Activated CD4-positive, alpha-beta memory T cell treated with anti-CD3 and anti-CD28 coated beads, Interleukin-2, amount 10 ng/mL, durations not matched to agents 7 days and 5 days (primary cell): ENCODE data around the gene EEF2. TPM values are rescaled to one million over a fixed set of nuclear protein-coding genes. Genes with fewer than 3 reads are reported as not detected.

Source experiments
- CTCF ChIA-PET: fragments of 350-600 bp; sonication (Branson Sonifier 250); formaldehyde crosslinking; loops from one replicate; lab custom pipeline; 2021; ENCODE audit warnings: antibody characterized with exemption, inconsistent platforms; lab: Charles Lee
- POLR2A ChIA-PET: fragments of 350-600 bp; sonication (Branson Sonifier 250); formaldehyde crosslinking; loops from one replicate; lab custom pipeline; 2021; ENCODE audit warnings: antibody characterized with exemption; lab: Charles Lee
- DNase-seq: peaks from one replicate; pipeline ENCODE4 v3.0.0-alpha.2; 2020
- H3K27ac Mint-ChIP-seq: one replicate; pipeline ENCODE4 v1.8.0; 2021; ENCODE audit warnings: mild to moderate bottlenecking, mixed read lengths
- H3K27me3 Mint-ChIP-seq: one replicate; pipeline ENCODE4 v1.8.0; 2021; ENCODE audit warnings: mixed read lengths
- H3K36me3 Mint-ChIP-seq: one replicate; pipeline ENCODE4 v1.8.0; 2021; ENCODE audit warnings: low read depth, mixed read lengths
- H3K4me1 Mint-ChIP-seq: one replicate; pipeline ENCODE4 v1.8.0; 2021; ENCODE audit warnings: mixed read lengths
- H3K4me3 Mint-ChIP-seq: one replicate; pipeline ENCODE4 v1.8.0; 2021; ENCODE audit warnings: mild to moderate bottlenecking, mixed read lengths
- H3K9me3 Mint-ChIP-seq: one replicate; pipeline ENCODE4 v1.8.0; 2021; ENCODE audit warnings: mixed read lengths
- total RNA-seq, 2 experiments: library from RNA; stranded (reverse); gene quantifications; one replicate each; pipeline ENCODE4 v1.2.3, GENCODE V29; 2021

EEF2 gene
- total RNA-seq, 2 experiments from 2014 or later: 1,543 to 1,592 TPM

DNA sequence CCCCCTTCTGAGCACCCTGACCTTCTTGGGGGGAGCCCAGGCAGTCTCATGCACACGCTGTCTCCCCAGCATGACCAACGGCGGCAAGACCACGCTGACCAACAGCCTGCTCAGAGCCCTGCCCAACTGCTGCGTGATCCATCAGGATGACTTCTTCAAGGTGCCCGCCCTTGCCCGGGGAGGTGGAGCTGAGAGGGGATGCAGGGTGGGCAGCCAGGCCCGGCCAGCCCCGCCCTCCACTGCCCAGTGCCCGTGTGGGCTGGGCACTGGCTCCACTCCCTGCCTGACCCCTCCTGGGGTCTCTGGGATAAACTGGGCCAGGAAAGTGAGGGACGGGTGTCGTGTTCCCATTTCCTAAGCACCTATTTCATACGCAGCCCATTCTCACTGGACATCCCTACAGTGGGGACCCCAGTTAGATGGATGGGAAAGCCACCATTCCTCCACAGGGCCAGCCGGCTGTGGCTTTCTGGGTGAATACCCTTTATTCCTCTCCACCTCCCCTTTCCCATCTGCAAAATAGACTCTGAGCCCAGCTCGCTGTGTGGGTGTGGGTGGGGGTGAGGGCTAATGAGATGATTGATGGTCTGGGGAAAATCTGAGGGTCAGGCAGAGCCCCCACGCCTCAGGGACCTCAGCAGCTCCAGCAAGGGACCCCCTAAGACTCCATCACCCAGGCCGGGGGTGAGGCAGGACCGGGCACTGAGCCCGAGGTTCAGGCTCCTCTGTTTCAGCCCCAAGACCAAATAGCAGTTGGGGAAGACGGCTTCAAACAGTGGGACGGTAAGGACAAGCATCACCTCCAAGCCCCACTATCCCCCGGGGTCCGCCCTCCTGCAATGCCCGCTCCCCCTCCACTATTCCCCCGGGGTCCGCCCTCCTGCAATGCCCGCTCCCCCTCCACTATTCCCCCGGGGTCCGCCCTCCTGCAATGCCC lies 48.5 kb downstream of the EEF2 start:
- DNase-seq: no peak
- Mint-ChIP-seq H3K4me1 (no peaks in the 10 kb centered on the region), H3K36me3 (no peaks in the 10 kb centered on the region), H3K4me3 (no peak overlapping the region), H3K27me3 (peaks cover 10% of the 10 kb centered on the region), H3K27ac (no peak overlapping the region), H3K9me3 (no peaks in the 10 kb centered on the region)
- POLR2A ChIA-PET: no interaction called here
- CTCF ChIA-PET: no interaction called here

DNA sequence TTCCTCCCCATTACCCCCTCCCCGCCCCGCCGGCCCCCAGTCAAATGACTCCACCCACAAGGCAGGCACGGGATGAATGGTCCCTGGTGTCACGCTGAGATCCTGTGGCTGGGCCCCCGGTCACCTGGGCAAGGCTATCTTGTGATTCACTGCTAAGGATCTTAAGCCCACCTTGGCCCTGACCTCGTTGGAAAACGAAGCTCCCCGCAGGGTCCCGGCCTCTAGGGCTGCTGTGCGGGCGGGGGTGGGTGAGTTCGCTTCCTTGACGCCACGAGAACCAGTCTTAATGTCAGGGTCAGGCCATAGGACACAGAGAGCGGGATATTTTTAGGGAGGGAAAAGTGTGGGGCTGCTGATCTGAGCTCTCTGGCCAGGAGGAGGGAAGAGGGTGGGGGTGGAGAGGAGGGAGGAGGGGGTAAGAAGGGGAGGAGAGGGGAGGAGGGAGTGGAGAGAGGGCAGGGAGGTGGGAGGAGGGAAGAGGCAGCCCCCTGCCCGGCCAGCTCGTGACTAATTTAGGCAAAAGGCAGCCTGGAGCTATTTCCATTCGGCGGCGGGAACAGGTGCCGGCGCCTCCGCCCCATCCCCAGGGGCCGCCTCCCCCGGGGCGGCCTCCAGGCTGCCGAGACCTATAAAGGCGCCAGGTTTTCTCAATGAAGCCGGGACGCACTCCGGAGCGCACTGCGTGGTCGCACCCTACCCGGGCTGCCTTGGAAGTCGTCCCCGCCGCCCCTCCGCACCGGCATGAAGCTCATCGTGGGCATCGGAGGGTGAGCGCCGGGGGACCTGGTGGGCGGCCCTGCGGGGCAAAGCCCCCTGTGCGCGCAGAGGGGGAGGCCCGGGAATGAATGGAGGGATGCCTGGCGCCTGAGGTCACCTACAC lies 52.1 kb downstream of the EEF2 start, which contains the start of gene NMRK2:
Gene NMRK2, plus strand, starts transcription at position 139 of the 880 bp plus-strand sequence. Its CDS starts 603 bp downstream, at position 742.
- Mint-ChIP-seq H3K4me3 (no peak within 1 kb of the TSS), H3K4me1 (no peaks in the 10 kb centered on the region), H3K27ac (no peak within 1 kb of the TSS), H3K27me3 (peaks cover 15% of the 10 kb centered on the region), H3K9me3 (no peaks in the 10 kb centered on the region), H3K36me3 (no peaks in the 10 kb centered on the region)
- no peak for DNase-seq
- ChIA-PET CTCF (no interaction called here), POLR2A (no interaction called here)

DNA sequence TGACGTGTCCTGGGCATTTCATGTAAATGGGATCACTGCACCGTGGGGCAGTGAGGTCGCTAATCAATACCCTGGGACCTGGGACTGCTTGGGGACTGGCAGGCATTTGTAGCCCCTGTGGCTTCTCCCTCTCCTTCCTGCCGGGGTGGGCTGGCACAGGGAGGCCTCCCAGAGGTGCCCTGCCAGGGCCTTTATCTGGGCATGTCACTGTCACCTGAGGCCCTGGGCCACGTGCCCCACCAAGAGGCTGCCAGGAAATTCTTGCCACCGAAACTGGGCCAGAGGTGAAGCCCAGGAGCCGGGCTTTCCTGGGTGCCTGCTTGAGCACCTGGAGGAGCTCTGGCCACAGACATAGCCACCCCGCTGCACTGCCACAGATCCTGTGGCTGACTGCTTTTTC lies 54.2 kb downstream of the EEF2 start:
- no peaks in the 10 kb centered on the region for H3K4me1 Mint-ChIP-seq

More for the DNA sequence above, 54.2 kb downstream of the EEF2 start:
- Mint-ChIP-seq H3K36me3 (no peaks in the 10 kb centered on the region), H3K4me3 (no peak overlapping the region), H3K27ac (no peak overlapping the region), H3K27me3 (peaks cover 15% of the 10 kb centered on the region), H3K9me3 (no peaks in the 10 kb centered on the region)
- POLR2A ChIA-PET: no interaction called here
- no peak for DNase-seq
- CTCF ChIA-PET: no interaction called here

Other genes with a start within 250 kb of the EEF2 start
- gene APBA3, start 223.8 kb downstream of the EEF2 start, total RNA-seq: 10 to 100 TPM; 55.8 to 64.7 TPM
- gene MRPL54, start 222.8 kb downstream of the EEF2 start, total RNA-seq: 10 to 100 TPM; 71.5 to 75.8 TPM
- not detected for gene RAX2, start 213.2 kb downstream of the EEF2 start, total RNA-seq
- 10 to 100 TPM; 13.9 to 15.9 TPM for gene MATK, start 199.1 kb downstream of the EEF2 start, total RNA-seq
- gene ZFR2, start 116.4 kb downstream of the EEF2 start, total RNA-seq: under 1 TPM; 0.28 to 0.35 TPM
- gene ATCAY, start 104.8 kb downstream of the EEF2 start, total RNA-seq: not detected
- gene NMRK2, start 52.4 kb downstream of the EEF2 start, total RNA-seq: not detected
- 10 to 100 TPM; 41.3 to 42.7 TPM for gene DAPK3, start 14.4 kb downstream of the EEF2 start, total RNA-seq
- 10 to 100 TPM; 28.6 to 33.2 TPM for gene PIAS4, start 22.3 kb upstream of the EEF2 start, total RNA-seq
- gene ZBTB7A, start 81.4 kb upstream of the EEF2 start, total RNA-seq: 10 to 100 TPM; 53.1 to 53.5 TPM
- gene MAP2K2, start 138.7 kb upstream of the EEF2 start, total RNA-seq: 100 to 1,000 TPM; 186 to 202 TPM
- under 1 TPM; 0.15 to 0.38 TPM for gene CREB3L3, start 168.2 kb upstream of the EEF2 start, total RNA-seq
- gene SIRT6, start 197.1 kb upstream of the EEF2 start, total RNA-seq: 10 to 100 TPM; 37.0 to 37.7 TPM
- 1 to 10 TPM; 1.3 TPM for gene ANKRD24, start 197.2 kb upstream of the EEF2 start, total RNA-seq
- 1 to 10 TPM; 4.0 TPM for gene EBI3, start 244.1 kb upstream of the EEF2 start, total RNA-seq